Kidney epithelial cell (primary cell): ENCODE data around the gene ASXL2. TPM values are rescaled to one million over a fixed set of nuclear protein-coding genes. Genes with fewer than 3 reads are reported as not detected.
"Not testable (repeated sequence)": the region's sequence is repeated elsewhere in the genome, so short reads cannot be mapped to it uniquely, and the experiment has no call there.

Experiments used
- DNase-seq: peaks from one replicate; pipeline ENCODE4 v3.0.0-alpha.2; 2010; ENCODE audit warnings: low read depth
- H3K27me3 ChIP-seq: 2 replicates; pipeline ENCODE4 v1.6.0; 2011; ENCODE audit warnings: low read length; ENCODE audit not compliant: control insufficient read depth, insufficient read depth
- H3K36me3 ChIP-seq: 2 replicates; pipeline ENCODE4 v1.5.1; 2011; ENCODE audit warnings: low read length; ENCODE audit not compliant: control insufficient read depth, insufficient read depth
- H3K4me3 ChIP-seq: 2 replicates; pipeline ENCODE4 v1.5.1; 2011; ENCODE audit warnings: low read depth, mild to moderate bottlenecking, control low read depth, low read length
- CTCF ChIP-seq: IDR thresholded peaks from 2 replicates; pipeline ENCODE4 v1.5.1; 2011; ENCODE audit warnings: mild to moderate bottlenecking, moderate library complexity, low read length, control low read depth, inconsistent platforms; ENCODE audit not compliant: insufficient read depth, poor library complexity, severe bottlenecking
- total RNA-seq: library from RNA; depleted of rRNA; stranded (reverse); fragments of >200 nt; gene quantifications from 2 replicates; pipeline ENCODE4 v1.2.3, GENCODE V29; 2015

Gene ASXL2
- total RNA-seq, 1 donor from 2014 or later: 18.6 TPM

GRCh38 chr2:25707927-25708590 is 170.2 kb downstream of the ASXL2 start:
- Histone ChIP-seq H3K27me3 (no peaks in the 10 kb centered on the region), H3K36me3 (no peaks in the 10 kb centered on the region), H3K4me3 (no peak overlapping the region)
- DNase-seq: no peak
- TF ChIP-seq CTCF: no peak

GRCh38 chr2:25705575-25705974 is 172.7 kb downstream of the ASXL2 start:
- H3K36me3 ChIP-seq, DNase-seq, H3K27me3 ChIP-seq, H3K4me3 ChIP-seq: not testable (repeated sequence)

- no peak for DNase-seq
- H3K27me3 ChIP-seq: no peaks in the 10 kb centered on the region
- no peaks in the 10 kb centered on the region for H3K36me3 ChIP-seq
- no peak overlapping the region for H3K4me3 ChIP-seq
- TF ChIP-seq CTCF: no peak
Observed at GRCh38 chr2:25701801-25702200, 176.5 kb downstream of the ASXL2 start.

- peak; percentile 78 for TF ChIP-seq CTCF
Observed at GRCh38 chr2:25700221-25700660, 178.0 kb downstream of the ASXL2 start.

GRCh38 chr2:25699216-25699615 is 179.1 kb downstream of the ASXL2 start:
- H3K4me3 ChIP-seq: no peak overlapping the region
- H3K27me3 ChIP-seq: no peaks in the 10 kb centered on the region
- H3K36me3 ChIP-seq: no peaks in the 10 kb centered on the region
- TF ChIP-seq CTCF: no peak
- no peak for DNase-seq

More at GRCh38 chr2:25700221-25700660, 178.0 kb downstream of the ASXL2 start:
- H3K4me3 ChIP-seq: no peak overlapping the region
- no peaks in the 10 kb centered on the region for H3K27me3 ChIP-seq
- H3K36me3 ChIP-seq: no peaks in the 10 kb centered on the region
- no peak for DNase-seq

GRCh38 chr2:25698752-25699151 is 179.5 kb downstream of the ASXL2 start:
- no peak overlapping the region for H3K4me3 ChIP-seq
- TF ChIP-seq CTCF: no peak
- no peak for DNase-seq
- no peaks in the 10 kb centered on the region for H3K36me3 ChIP-seq
- H3K27me3 ChIP-seq: no peaks in the 10 kb centered on the region
